ENCODE data around the gene NAV2.

NAV2 gene

GRCh38 chr11:19972651-19973050 is 260.0 kb downstream of the NAV2 start:
- ChIA-PET POLR2A (ENCODE audit: low non-redundant PET) (no interaction called here), CTCF (interaction anchor here (0.7 to 1.1 kb wide), 3 partner anchors 13 to 432 kb away, joined by 3 to 5 read pairs (median 4); no protein-coding TSS in a partner anchor)
- no peak for TF ChIP-seq CTCF (conservative IDR thresholded peaks at IDR 0.05; ENCODE audit: low read depth)
- DNase-seq (ENCODE audit: low spot score), result no peak
- H3K27ac ChIP-seq, result no peak overlapping the region

GRCh38 chr11:19973136-19973635 is 260.5 kb downstream of the NAV2 start:
- POLR2A ChIA-PET (ENCODE audit: low non-redundant PET), result no interaction called here
- H3K27ac ChIP-seq, result no peak overlapping the region
- no peak for TF ChIP-seq CTCF (conservative IDR thresholded peaks at IDR 0.05; ENCODE audit: low read depth)
- DNase-seq (ENCODE audit: low spot score), result no peak
- CTCF ChIA-PET, result interaction anchor here (0.5 to 0.7 kb wide), 2 partner anchors 159 to 432 kb away, joined by 5 read pairs; no protein-coding TSS in a partner anchor

GRCh38 chr11:19974886-19975285 is 262.2 kb downstream of the NAV2 start:
- DNase-seq (ENCODE audit: low spot score), result no peak
- no peak overlapping the region for H3K27ac ChIP-seq
- TF ChIP-seq CTCF (conservative IDR thresholded peaks at IDR 0.05; ENCODE audit: low read depth), result no peak
- POLR2A ChIA-PET (ENCODE audit: low non-redundant PET), result no interaction called here
- CTCF ChIA-PET, result no interaction called here

- ChIA-PET CTCF (no interaction called here), POLR2A (ENCODE audit: low non-redundant PET) (no interaction called here)
- no peak overlapping the region for H3K27ac ChIP-seq
- DNase-seq (ENCODE audit: low spot score), result no peak
- no peak for TF ChIP-seq CTCF (conservative IDR thresholded peaks at IDR 0.05; ENCODE audit: low read depth)
Observed at GRCh38 chr11:19975414-19975990, 262.9 kb downstream of the NAV2 start.

- no peak for TF ChIP-seq CTCF (conservative IDR thresholded peaks at IDR 0.05; ENCODE audit: low read depth)
- ChIA-PET CTCF (interaction anchor here (0.5 to 0.9 kb wide), 2 partner anchors 22 to 34 kb away, joined by 3 to 4 read pairs; no protein-coding TSS in a partner anchor), POLR2A (ENCODE audit: low non-redundant PET) (no interaction called here)
- DNase-seq (ENCODE audit: low spot score), result no peak
- no peak overlapping the region for H3K27ac ChIP-seq
Observed at GRCh38 chr11:19976281-19976941, 263.8 kb downstream of the NAV2 start.

- POLR2A ChIA-PET (ENCODE audit: low non-redundant PET), result no interaction called here
- no peak for DNase-seq (ENCODE audit: low spot score)
- CTCF ChIA-PET, result no interaction called here
- H3K27ac ChIP-seq, result peak overlapping the region; percentile 68
- no peak for TF ChIP-seq CTCF (conservative IDR thresholded peaks at IDR 0.05; ENCODE audit: low read depth)
Observed at GRCh38 chr11:19977941-19978340, 265.3 kb downstream of the NAV2 start.
